Ishikawa (cell line): ENCODE measurements around the gene TCP11.

Experiments used
- CEBPB ChIP-seq: IDR thresholded peaks from 2 replicates; pipeline ENCODE4 v1.6.1; 2012
- CREB1 ChIP-seq: IDR thresholded peaks from 2 replicates; pipeline ENCODE4 v1.6.1; 2012; ENCODE audit warnings: low read depth
- EGR1 ChIP-seq: IDR thresholded peaks from 2 replicates; pipeline ENCODE4 v1.6.1; 2012
- EP300 ChIP-seq: IDR thresholded peaks from 2 replicates; pipeline ENCODE4 v1.6.1; 2012; ENCODE audit warnings: borderline replicate concordance
- FOXM1 ChIP-seq: IDR thresholded peaks from 2 replicates; pipeline ENCODE4 v1.6.1; 2012; ENCODE audit warnings: low read depth, borderline replicate concordance
- MAX ChIP-seq: IDR thresholded peaks from 2 replicates; pipeline ENCODE4 v1.6.1; 2012
- NFIC ChIP-seq: IDR thresholded peaks from 2 replicates; pipeline ENCODE4 v1.6.1; 2012
- RAD21 ChIP-seq: IDR thresholded peaks from 2 replicates; pipeline ENCODE4 v1.6.1; 2012; ENCODE audit warnings: low read depth
- REST ChIP-seq: IDR thresholded peaks from 2 replicates; pipeline ENCODE4 v1.6.1; 2012; ENCODE audit warnings: low read depth, mild to moderate bottlenecking
- TAF1 ChIP-seq: IDR thresholded peaks from 2 replicates; pipeline ENCODE4 v1.6.1; 2012; ENCODE audit warnings: low read depth, mild to moderate bottlenecking
- TCF12 ChIP-seq: IDR thresholded peaks from 2 replicates; pipeline ENCODE4 v1.6.1; 2012; ENCODE audit warnings: low read depth
- TEAD4 ChIP-seq: IDR thresholded peaks from 2 replicates; pipeline ENCODE4 v1.6.1; 2012
- USF1 ChIP-seq: IDR thresholded peaks from 2 replicates; pipeline ENCODE4 v1.6.1; 2012
- YY1 ChIP-seq: IDR thresholded peaks from 2 replicates; pipeline ENCODE4 v1.6.1; 2012; ENCODE audit warnings: low read depth
- ZBTB7A ChIP-seq: IDR thresholded peaks from 2 replicates; pipeline ENCODE4 v1.6.1; 2012; ENCODE audit warnings: low read depth

TCP11 gene

GRCh38 chr6:35152067-35152707, 11.0 kb upstream of the TCP11 start:
- TF ChIP-seq CREB1, result no peak
- TF ChIP-seq FOXM1, result no peak
- TF ChIP-seq RAD21, result no peak
- no peak for TF ChIP-seq TCF12
- no peak for TF ChIP-seq EP300
- no peak for TF ChIP-seq NFIC

GRCh38 chr6:35151466-35151865, 10.3 kb upstream of the TCP11 start:
- TF ChIP-seq CEBPB, result no peak
- no peak for TF ChIP-seq EP300
- TF ChIP-seq TEAD4, result no peak
- TF ChIP-seq ZBTB7A, result no peak
- TF ChIP-seq USF1, result no peak
- TF ChIP-seq YY1, result no peak
- TF ChIP-seq NFIC, result no peak
- no peak for TF ChIP-seq REST
- TF ChIP-seq TCF12, result no peak
- TF ChIP-seq FOXM1, result no peak
- TF ChIP-seq CREB1, result no peak
- no peak for TF ChIP-seq RAD21
- no peak for TF ChIP-seq MAX
- no peak for TF ChIP-seq EGR1
- no peak for TF ChIP-seq TAF1

- no peak for TF ChIP-seq CREB1
- TF ChIP-seq TCF12, result no peak
- no peak for TF ChIP-seq TEAD4
- TF ChIP-seq USF1, result no peak
- no peak for TF ChIP-seq RAD21
These were observed 8.9 kb upstream of the TCP11 start for GRCh38 chr6:35149891-35150566.

- TF ChIP-seq ZBTB7A (no peak), CEBPB (no peak), TCF12 (no peak), EP300 (no peak), USF1 (no peak), YY1 (no peak), TEAD4 (no peak), FOXM1 (no peak), TAF1 (no peak), EGR1 (no peak), RAD21 (no peak), CREB1 (no peak)
These were observed 7.1 kb upstream of the TCP11 start for GRCh38 chr6:35148167-35148741.

- TF ChIP-seq EGR1 (no peak), TCF12 (no peak), TAF1 (no peak), REST (no peak)
These were observed 6.3 kb upstream of the TCP11 start for GRCh38 chr6:35147486-35147885.

- TF ChIP-seq USF1 (no peak), EGR1 (no peak), EP300 (no peak), YY1 (no peak), MAX (no peak), RAD21 (no peak), TCF12 (no peak), CEBPB (no peak), TAF1 (no peak), NFIC (no peak), ZBTB7A (no peak), FOXM1 (no peak), TEAD4 (no peak), REST (no peak), CREB1 (no peak)
These were observed 5.9 kb upstream of the TCP11 start for GRCh38 chr6:35147026-35147425.
